ENCODE results near the gene KCNT1. TPM values are rescaled to one million over a fixed set of nuclear protein-coding genes. Genes with fewer than 3 reads are reported as not detected.

KCNT1 gene
- total and polyA plus RNA-seq, 9 donors, result 0.83 to 12.0 (median 3.7) TPM

GRCh38 chr9:135763716-135764446 is 61.9 kb downstream of the KCNT1 start:
- Histone ChIP-seq H3K36me3 (no peaks in the 10 kb centered on the region), H3K9me3 (no peaks in the 10 kb centered on the region), H3K4me3 (no peak overlapping the region), H3K4me1 (ENCODE audit: insufficient read depth) (no peaks in the 10 kb centered on the region), H3K27ac (no peak overlapping the region), H3K27me3 (no peaks in the 10 kb centered on the region)
- WGBS, 3 donors, result 88 to 90% (median 88%) methylated on average over 23 to 24 of the region's 24 CpGs
- DNase-seq, result no peak
- intact Hi-C loops (cut with DNase I), result no loop called here
- TF ChIP-seq POLR2A (IDR thresholded peaks at IDR 0.05) (no peak), EP300 (IDR thresholded peaks at IDR 0.05) (no peak), CTCF (IDR thresholded peaks at IDR 0.05) (no peak)

- no peaks in the 10 kb centered on the region for H3K27me3 ChIP-seq
- H3K27ac ChIP-seq, result no peak overlapping the region
- intact Hi-C loops (cut with DNase I), result no loop called here
- H3K36me3 ChIP-seq, result no peaks in the 10 kb centered on the region
- 87 to 92% (median 90%) methylated on average over 15 to 19 of the region's 19 CpGs for WGBS, 3 donors
- no peaks in the 10 kb centered on the region for H3K4me1 ChIP-seq (ENCODE audit: insufficient read depth)
- DNase-seq, result no peak
- H3K9me3 ChIP-seq, result no peaks in the 10 kb centered on the region
- no peak overlapping the region for H3K4me3 ChIP-seq
- TF ChIP-seq EP300 (IDR thresholded peaks at IDR 0.05), result no peak
Measured at GRCh38 chr9:135764731-135765130, 62.7 kb downstream of the KCNT1 start.

- no peak overlapping the region for H3K4me3 ChIP-seq
- WGBS, 3 donors, result 95 to 96% (median 95%) methylated on average over 13 of the region's 13 CpGs
Measured at GRCh38 chr9:135765416-135765815, 63.4 kb downstream of the KCNT1 start.

DNA sequence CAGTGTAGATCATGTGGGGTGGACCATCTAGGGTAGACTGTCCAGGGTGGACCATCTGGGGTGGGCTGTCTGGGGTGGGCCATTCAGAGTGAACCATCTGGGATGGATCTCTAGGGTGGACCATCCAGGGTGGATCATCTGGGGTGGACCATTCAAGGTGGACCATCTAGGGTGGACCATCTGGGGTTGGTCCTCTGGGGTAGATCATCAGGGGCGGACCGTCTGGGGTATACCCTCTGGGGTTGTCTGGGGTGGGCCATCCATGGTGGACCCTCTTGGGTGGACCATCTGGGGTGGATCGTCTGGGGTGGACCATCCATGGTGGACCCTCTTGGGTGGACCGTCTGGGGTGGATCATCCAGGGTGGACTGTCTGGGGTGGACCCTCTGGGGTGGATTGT is 64.3 kb downstream of the KCNT1 start:
- WGBS, 3 donors, result 90 to 98% (median 97%) methylated on average over 4 of the region's 4 CpGs
- no peaks in the 10 kb centered on the region for H3K27me3 ChIP-seq
- no peaks in the 10 kb centered on the region for H3K9me3 ChIP-seq
- no peak for TF ChIP-seq CTCF (IDR thresholded peaks at IDR 0.05)
- H3K4me3 ChIP-seq, result no peak overlapping the region
- no peaks in the 10 kb centered on the region for H3K4me1 ChIP-seq (ENCODE audit: insufficient read depth)
- no peak for DNase-seq
- no peaks in the 10 kb centered on the region for H3K36me3 ChIP-seq
- no peak overlapping the region for H3K27ac ChIP-seq
- intact Hi-C loops (cut with DNase I), result no loop called here

More at GRCh38 chr9:135765416-135765815, 63.4 kb downstream of the KCNT1 start:
- intact Hi-C loops (cut with DNase I), result no loop called here
- no peak for TF ChIP-seq POLR2A (IDR thresholded peaks at IDR 0.05)
- TF ChIP-seq CTCF (IDR thresholded peaks at IDR 0.05), result no peak
- no peak for TF ChIP-seq EP300 (IDR thresholded peaks at IDR 0.05)
- H3K4me1 ChIP-seq (ENCODE audit: insufficient read depth), result no peaks in the 10 kb centered on the region
- H3K27me3 ChIP-seq, result no peaks in the 10 kb centered on the region
- DNase-seq, result no peak
- no peaks in the 10 kb centered on the region for H3K9me3 ChIP-seq
- no peak overlapping the region for H3K27ac ChIP-seq
- H3K36me3 ChIP-seq, result no peaks in the 10 kb centered on the region

DNA sequence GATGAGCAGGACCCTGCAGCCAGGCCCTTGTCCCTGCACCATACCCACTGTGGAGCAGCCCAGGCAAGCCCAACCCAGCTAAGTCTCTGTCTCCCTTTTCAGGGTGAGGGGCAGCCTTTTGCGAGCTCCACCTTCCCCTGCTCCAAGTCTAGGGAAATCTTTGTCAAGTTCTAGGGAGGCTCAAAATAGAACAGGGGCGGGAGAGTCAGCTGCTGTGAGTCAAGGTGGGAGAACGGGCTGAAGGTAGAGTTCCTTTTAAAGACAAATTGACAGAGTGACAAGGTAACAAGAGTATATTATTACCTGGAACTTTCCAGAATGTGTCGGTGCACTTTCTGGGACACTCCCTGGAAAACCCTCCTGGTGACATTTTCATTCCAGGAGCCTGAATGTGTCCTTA is 64.7 kb downstream of the KCNT1 start:
- H3K4me1 ChIP-seq (ENCODE audit: insufficient read depth), result no peaks in the 10 kb centered on the region
- intact Hi-C loops (cut with DNase I), result no loop called here
- no peaks in the 10 kb centered on the region for H3K36me3 ChIP-seq
- H3K27ac ChIP-seq, result no peak overlapping the region
- no peaks in the 10 kb centered on the region for H3K27me3 ChIP-seq
- no peak overlapping the region for H3K4me3 ChIP-seq
- no peaks in the 10 kb centered on the region for H3K9me3 ChIP-seq
- no peak for DNase-seq
- WGBS, 3 donors, result 96 to 98% (median 97%) methylated on average over 4 of the region's 4 CpGs
- TF ChIP-seq EP300 (IDR thresholded peaks at IDR 0.05), result no peak
- TF ChIP-seq POLR2A (IDR thresholded peaks at IDR 0.05), result no peak
- no peak for TF ChIP-seq CTCF (IDR thresholded peaks at IDR 0.05)
